ENCODE measurements around the gene OR7A10. TPM values are rescaled to one million over a fixed set of nuclear protein-coding genes. Genes with fewer than 3 reads are reported as not detected.

OR7A10 gene
- total and polyA plus RNA-seq, 10 donors: not detected

DNA sequence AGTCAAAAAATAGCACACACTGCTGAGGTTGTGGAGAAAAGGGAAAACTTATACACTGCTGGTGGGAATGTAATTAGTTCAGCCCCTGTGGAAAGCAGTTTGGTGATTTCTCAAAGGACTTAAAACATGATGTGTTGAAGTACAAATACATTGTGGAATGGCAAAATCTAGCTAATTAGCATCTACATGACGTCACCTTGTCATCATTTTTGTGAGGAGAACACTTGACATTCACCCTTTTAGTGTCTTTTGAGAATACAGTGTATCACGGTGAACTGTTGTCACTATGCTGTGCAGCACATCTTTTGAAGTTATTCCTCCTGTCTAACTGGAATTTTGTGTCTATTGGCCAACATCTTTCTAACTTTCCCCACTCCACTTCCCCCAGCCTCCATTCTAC is 5.6 kb downstream of the OR7A10 start:
- 60 to 82% (median 64%) methylated on average over 2 of the region's 2 CpGs for whole genome bisulfite sequencing, 5 donors
- Histone ChIP-seq H3K9me3 (no peaks in the 10 kb centered on the region), H3K4me1 (no peaks in the 10 kb centered on the region), H3K4me3 (no peak overlapping the region), H3K27me3 (replicated peaks in 1 of 7) (peaks cover 0 to 22% (median 0%) of the 10 kb centered on the region in 7 donors), H3K27ac (no peak overlapping the region), H3K36me3 (no peaks in the 10 kb centered on the region)
- intact Hi-C loops (cut with DNase I; ENCODE audit: low total_unique reads): no loop called here
- TF ChIP-seq POLR2AphosphoS5 (IDR thresholded peaks at IDR 0.05) (no peak), POLR2A (IDR thresholded peaks at IDR 0.05) (no peak)
- DNase-seq: no peak

DNA sequence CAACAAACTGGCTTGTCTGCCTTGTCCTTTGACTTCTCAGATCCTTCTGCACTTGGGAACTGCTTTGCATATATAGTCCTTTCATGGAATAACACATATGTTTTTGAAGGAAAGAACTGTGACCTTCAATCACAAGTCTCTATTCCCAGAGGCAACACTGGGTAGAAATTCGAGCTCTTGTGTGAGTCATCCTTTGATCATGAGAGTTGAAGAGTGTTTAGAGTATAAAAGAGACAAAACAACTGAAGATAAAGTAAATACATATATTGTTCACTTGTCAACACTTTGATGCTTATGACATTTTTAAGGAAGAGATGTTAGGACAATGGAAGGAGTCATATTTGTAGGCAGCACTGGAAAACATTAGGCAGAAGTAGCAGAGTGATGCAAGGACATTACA is 8.5 kb downstream of the OR7A10 start:
- 27 to 50% (median 46%) methylated on average over 1 of the region's 1 CpG for WGBS, 5 donors
- no peak for DNase-seq
- intact Hi-C loops (cut with DNase I; ENCODE audit: low total_unique reads): no loop called here
- Histone ChIP-seq H3K4me3 (no peak overlapping the region), H3K27me3 (replicated peaks in 1 of 7) (peaks cover 0 to 13% (median 0%) of the 10 kb centered on the region in 7 donors), H3K9me3 (no peaks in the 10 kb centered on the region), H3K36me3 (no peaks in the 10 kb centered on the region), H3K27ac (no peak overlapping the region), H3K4me1 (no peaks in the 10 kb centered on the region)
- TF ChIP-seq POLR2A (IDR thresholded peaks at IDR 0.05) (no peak), POLR2AphosphoS5 (IDR thresholded peaks at IDR 0.05) (no peak)
- TF ChIP-seq, protein P1, sequence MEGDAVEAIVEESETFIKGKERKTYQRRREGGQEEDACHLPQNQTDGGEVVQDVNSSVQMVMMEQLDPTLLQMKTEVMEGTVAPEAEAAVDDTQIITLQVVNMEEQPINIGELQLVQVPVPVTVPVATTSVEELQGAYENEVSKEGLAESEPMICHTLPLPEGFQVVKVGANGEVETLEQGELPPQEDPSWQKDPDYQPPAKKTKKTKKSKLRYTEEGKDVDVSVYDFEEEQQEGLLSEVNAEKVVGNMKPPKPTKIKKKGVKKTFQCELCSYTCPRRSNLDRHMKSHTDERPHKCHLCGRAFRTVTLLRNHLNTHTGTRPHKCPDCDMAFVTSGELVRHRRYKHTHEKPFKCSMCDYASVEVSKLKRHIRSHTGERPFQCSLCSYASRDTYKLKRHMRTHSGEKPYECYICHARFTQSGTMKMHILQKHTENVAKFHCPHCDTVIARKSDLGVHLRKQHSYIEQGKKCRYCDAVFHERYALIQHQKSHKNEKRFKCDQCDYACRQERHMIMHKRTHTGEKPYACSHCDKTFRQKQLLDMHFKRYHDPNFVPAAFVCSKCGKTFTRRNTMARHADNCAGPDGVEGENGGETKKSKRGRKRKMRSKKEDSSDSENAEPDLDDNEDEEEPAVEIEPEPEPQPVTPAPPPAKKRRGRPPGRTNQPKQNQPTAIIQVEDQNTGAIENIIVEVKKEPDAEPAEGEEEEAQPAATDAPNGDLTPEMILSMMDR (IDR thresholded peaks at IDR 0.05 in 8 of 11, conservative IDR thresholded peaks at IDR 0.05 in 3 of 11): no peak

DNA sequence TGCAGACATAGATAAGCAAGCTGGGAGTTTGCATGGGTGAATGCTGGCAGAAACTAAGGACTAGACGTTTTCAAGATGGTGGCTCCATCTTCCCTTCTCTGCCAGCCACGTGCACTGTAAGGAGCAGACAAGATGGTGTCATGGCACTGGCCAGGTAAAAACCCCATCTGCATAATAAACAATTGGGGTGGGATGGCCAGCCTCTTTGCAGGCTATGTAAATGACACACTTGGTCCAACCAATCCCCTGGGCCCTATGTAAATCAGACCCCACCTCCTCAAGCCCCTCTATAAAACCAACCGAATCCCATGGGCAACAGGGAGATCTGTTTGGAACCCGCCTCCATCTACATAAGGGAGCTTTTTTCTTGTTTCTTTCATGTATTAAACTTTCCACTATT is 11.3 kb downstream of the OR7A10 start:
- Histone ChIP-seq H3K36me3 (no peaks in the 10 kb centered on the region), H3K27me3 (replicated peaks in 1 of 7) (peaks cover 0 to 2% (median 0%) of the 10 kb centered on the region in 7 donors), H3K27ac (no peak overlapping the region), H3K4me1 (no peaks in the 10 kb centered on the region), H3K9me3 (no peaks in the 10 kb centered on the region), H3K4me3 (no peak overlapping the region)
- TF ChIP-seq POLR2AphosphoS5 (IDR thresholded peaks at IDR 0.05) (no peak), POLR2A (IDR thresholded peaks at IDR 0.05) (no peak)
- TF ChIP-seq, protein P1 (IDR thresholded peaks at IDR 0.05 in 8 of 11, conservative IDR thresholded peaks at IDR 0.05 in 3 of 11): no peak
- 77 to 90% (median 85%) methylated on average over 4 of the region's 4 CpGs for WGBS, 5 donors
- DNase-seq: no peak
- intact Hi-C loops (cut with DNase I; ENCODE audit: low total_unique reads): no loop called here

DNA sequence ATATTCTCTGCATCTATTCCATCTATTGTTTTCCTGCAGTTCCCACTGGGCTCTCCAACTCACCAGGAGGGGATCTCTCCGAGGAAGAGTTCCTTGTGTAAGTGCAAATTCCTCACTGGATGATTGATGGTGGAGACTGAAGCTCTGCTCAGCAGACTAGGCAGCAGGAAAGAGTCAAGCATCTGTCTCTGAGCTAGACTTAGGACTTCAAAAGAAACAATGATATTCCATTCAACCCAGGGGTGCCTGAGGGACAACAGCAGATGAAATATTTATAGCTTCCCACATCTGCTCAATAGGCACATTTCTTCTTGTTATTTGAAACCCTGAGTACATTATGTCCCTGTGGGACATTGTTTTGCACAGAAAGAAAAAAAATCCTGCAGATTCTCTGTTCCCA is 13.7 kb downstream of the OR7A10 start, which contains the start of the genes OR7A5 and OR7C1:
OR7A5 (minus strand) TSS at position 175 of the 400 bp plus-strand sequence. CDS start 6,944 bp downstream, outside the sequence.
OR7C1 (minus strand) TSS at position 175 of the 400 bp plus-strand sequence. CDS start 35,049 bp downstream, outside the sequence.
- H3K4me1 ChIP-seq: no peaks in the 10 kb centered on the region
- DNase-seq: no peak
- H3K27me3 ChIP-seq (replicated peaks in 1 of 7): no peaks in the 10 kb centered on the region
- no peaks in the 10 kb centered on the region for H3K36me3 ChIP-seq
- 42 to 72% (median 56%) methylated on average over 1 of the region's 1 CpG for WGBS, 5 donors
- TF ChIP-seq, protein P1 (IDR thresholded peaks at IDR 0.05 in 8 of 11, conservative IDR thresholded peaks at IDR 0.05 in 3 of 11): no peak
- no peak for TF ChIP-seq POLR2A (IDR thresholded peaks at IDR 0.05)
- TF ChIP-seq POLR2AphosphoS5 (IDR thresholded peaks at IDR 0.05): no peak
- no peaks in the 10 kb centered on the region for H3K9me3 ChIP-seq
- intact Hi-C loops (cut with DNase I; ENCODE audit: low total_unique reads): no loop called here
- no peak within 1 kb of the TSS for H3K4me3 ChIP-seq
- H3K27ac ChIP-seq: no peak within 1 kb of the TSS

All from spleen (tissue), 11 donors.